GM19043 (cell line): ENCODE data around the gene GCSAM.
A peak's percentile ranks its signal among the peaks of the same experiment; 100 is the strongest.

Experiments
- ATAC-seq: cut with Tn5 transposase; IDR thresholded peaks from one replicate; pipeline ENCODE4 v1.9.1; 2021; ENCODE audit warnings: low read depth; ENCODE audit not compliant: unreplicated experiment

Gene GCSAM, protein sequence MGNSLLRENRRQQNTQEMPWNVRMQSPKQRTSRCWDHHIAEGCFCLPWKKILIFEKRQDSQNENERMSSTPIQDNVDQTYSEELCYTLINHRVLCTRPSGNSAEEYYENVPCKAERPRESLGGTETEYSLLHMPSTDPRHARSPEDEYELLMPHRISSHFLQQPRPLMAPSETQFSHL

GRCh38 chr3:112132975-112133448 is at the start of gene GCSAM:
GCSAM (minus strand) TSS chr3:112133248; CDS start chr3:112133120, 128 bp downstream.
- peak; percentile 60 for ATAC-seq

GRCh38 chr3:112175646-112176045 is 42.6 kb upstream of the GCSAM start:
- ATAC-seq, result no peak

GRCh38 chr3:112175037-112175436 is 42.0 kb upstream of the GCSAM start:
- no peak for ATAC-seq

GRCh38 chr3:112171144-112171543 is 38.1 kb upstream of the GCSAM start:
- no peak for ATAC-seq

- ATAC-seq, result no peak
Observed at GRCh38 chr3:112170046-112170445, 37.0 kb upstream of the GCSAM start.

DNA sequence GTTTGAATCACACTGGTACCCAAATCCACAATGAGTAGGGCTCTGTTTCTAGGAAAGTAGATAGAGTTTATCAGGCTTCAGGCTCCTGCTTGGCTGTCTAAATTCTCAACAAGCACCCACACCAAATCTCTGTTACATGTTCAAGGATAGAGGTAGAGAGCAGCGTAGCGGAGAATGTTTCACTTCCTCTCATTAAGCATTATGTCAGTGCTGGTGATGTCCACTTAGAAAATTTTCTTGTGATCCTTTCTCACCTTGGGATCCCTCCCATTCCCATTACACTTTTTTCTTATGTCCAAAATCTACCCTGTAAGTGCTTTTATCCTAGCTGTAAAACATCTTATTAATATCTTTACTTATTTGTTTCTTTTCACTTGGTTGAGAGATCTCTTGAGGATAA is 34.7 kb upstream of the GCSAM start:
- peak; percentile 92 for ATAC-seq

DNA sequence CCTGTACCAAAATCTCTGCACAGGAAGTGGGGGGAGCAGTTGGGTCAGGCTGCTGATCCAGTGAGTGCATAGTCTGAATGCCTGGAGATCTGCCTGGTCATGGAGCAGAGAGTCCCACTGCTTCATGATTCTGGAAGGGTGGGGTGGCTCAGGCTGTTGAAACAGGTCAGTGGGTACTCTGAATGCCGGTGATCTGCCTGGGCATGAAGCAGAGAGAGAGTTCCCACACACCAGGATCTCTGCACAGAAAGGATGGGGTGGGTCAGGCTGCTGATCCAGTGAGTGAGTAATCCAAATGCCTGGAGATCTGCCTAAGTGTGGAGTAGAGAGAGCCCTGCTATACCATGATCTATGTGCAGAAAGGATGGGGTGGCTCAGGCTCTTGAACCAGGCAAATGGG is 16.1 kb upstream of the GCSAM start:
- ATAC-seq, result no peak

- ATAC-seq, result no peak
Observed at GRCh38 chr3:112143689-112144088, 10.6 kb upstream of the GCSAM start.

DNA sequence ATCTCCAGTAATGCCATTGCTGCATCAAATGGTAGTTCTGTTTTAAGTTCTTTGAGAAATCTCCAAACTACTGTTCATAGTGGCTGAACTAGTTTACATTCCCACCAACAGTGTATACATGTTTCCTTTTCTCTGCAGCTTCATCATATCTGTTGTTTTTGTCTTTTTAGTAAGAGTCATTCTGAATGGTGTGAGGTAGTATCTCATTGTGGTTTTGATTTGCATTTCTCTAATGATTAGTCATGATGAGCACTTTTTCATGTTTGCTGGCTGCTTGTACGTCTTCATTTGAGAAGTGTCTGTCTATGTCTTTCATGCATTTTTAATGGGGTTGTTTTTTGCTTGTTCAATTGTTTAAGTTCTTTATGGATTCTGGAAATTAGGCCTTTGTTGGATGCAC is 10.2 kb upstream of the GCSAM start:
- no peak for ATAC-seq

DNA sequence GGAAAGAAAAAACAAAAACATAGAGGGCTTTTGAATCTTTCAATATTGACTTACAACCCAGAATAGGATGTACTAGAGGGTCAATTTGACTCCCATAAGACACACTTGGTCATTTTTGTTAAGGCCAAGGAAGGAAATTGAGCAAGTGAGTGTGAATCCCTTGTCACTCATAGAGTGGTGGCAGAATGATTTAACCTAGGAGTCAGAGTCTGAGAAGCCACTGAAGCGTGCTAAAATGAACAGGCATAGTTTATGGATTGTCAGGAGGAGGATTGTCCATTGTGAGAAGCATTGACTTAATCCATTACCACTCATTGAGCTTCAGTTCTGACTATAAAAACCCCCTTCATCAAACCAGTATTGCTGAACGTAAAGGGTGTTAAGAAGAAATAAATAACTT is 8.2 kb upstream of the GCSAM start:
- no peak for ATAC-seq

DNA sequence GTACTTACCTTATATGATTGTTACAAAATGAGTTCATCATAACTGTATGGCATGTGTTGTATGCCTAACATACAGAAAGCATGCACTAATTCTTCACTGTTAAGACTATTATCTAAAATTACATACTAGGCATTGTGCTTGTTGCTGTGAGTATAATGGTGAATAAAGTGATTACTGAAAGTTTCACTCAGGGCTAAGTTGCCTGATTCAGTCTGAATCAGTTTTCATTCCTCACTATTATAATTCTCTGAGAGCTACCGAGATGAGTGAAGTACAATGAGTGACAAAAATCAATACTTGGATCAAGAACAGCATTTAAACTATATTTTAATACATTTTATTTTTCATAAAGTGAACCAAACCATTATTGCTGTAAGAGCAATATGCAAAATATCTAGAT is 7.5 kb upstream of the GCSAM start:
- ATAC-seq, result no peak

- no peak for ATAC-seq
Observed at GRCh38 chr3:112138219-112138969, 5.3 kb upstream of the GCSAM start.

DNA sequence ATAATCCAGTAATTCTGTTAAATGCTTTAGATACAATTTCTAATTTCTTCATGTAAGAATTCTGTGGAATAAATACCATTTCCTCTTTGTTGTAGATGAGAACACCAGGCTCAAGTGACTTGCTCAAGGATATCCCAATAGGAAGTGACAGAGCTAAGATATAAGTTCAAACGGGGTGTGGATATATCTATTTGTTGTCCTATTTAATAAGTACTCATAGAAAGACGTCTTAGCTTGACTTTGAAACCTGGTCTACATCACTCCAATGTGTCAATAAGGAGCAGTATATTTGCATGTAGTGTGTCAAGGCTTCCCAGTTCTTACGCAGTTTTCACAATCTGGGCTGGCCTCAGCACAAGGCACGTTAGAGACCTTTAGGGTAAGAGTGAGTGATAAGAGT is 4.7 kb upstream of the GCSAM start:
- no peak for ATAC-seq

DNA sequence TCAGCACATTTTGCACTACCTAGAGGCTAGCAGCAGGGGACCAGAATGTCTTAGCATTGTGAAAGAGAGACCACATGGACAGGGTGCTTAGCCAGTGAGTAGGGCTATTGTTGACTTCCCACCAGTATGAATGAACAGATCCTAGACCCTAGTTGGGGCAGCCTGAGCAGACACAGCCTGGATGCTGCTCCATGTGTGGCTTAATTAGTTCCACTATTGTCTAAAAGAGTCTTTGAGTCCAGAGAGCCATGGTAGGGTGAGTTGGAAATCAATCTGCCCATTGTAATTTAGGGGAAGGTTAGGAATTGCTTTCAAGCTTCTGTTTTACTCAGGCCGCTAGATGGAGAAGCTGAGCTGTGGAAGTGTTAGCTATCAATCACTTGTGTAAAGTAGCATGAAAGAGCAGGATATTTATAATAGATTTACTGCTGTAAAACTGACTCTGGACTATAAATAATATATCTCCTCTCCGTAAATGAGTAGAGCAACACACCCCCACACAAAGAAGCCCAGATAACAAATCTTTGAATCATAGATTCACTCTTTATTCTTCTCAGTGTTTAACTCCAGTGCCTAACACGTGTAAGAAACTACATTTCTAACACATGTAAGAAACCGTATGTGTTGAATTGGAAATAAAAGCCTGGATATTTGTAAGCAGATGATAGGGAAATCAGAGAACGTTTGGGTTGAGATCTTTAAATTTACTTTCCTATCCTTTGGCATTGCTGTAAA is 4.1 kb upstream of the GCSAM start:
- no peak for ATAC-seq

GRCh38 chr3:112136046-112136445 is 3.0 kb upstream of the GCSAM start:
- ATAC-seq, result no peak

DNA sequence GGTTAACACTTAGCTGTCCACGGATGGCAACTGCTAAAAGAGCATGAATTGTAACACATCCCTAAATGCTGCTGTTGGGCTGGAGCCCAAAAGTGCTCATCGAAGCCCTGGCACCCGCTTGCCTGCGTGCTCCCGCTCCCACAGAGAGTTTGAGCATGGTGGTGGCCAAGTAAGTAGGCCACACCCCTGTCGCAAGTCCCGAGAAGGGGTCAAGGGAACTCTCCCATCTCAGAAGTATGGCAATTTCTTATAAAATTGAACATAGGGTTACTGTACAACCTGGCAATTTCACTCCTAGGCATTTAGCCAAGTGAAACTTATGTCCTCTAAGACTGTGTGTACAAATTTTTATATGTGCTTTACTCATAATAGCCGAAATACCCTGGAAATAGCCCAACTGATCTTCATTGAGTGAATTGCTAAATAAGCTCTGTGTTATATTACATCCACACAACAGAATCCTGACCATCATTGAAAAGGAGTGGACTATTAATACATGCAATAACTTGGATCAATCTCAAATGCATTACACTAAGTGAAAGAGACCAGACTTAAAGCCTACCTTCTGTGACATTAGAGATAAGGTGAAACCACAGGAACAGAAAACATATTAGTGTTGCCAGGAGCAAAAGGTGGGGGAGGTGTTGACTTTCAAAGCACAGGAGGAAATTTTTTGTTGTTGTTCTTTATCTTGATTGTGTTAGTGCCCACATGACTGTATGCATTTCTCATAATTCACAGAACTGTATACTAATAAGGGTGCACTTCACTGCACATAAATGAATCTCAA is 1.5 kb upstream of the GCSAM start:
- no peak for ATAC-seq

DNA sequence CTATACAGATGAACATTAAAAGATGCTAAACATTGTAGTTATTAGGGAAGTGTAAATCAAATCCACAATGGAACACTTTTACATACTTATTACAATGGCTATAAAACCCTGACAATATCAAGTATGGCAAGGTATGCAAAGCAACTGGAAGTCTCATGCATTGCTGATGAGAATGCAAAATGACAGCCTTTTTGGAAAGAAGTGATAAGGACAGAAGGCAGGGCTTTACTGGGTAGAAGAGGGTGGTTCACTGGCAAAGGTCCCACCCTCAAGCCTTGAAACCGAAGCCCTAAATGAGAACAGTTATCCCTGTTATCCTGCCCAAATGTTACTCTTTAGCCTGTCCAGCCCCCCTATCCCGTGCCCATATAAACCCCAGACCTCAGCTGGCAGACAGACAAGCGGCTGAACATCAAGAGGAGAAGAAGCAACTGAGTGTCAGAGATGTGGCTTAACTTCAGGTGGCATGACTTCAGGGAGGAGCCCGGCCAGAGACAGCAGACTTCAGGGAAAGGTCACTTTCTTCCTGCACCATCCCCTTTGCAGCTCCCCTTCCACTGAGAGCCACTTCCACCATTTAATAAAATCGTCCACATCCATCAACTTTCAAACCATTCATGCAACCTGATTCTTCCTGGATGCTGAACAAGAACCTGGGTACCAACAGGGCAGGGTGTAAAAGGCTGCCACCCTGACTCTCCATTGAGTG is 732 bp upstream of the GCSAM start:
- ATAC-seq, result no peak

- no peak for ATAC-seq
Observed at GRCh38 chr3:112132554-112132953, 494 bp downstream of the GCSAM start.

DNA sequence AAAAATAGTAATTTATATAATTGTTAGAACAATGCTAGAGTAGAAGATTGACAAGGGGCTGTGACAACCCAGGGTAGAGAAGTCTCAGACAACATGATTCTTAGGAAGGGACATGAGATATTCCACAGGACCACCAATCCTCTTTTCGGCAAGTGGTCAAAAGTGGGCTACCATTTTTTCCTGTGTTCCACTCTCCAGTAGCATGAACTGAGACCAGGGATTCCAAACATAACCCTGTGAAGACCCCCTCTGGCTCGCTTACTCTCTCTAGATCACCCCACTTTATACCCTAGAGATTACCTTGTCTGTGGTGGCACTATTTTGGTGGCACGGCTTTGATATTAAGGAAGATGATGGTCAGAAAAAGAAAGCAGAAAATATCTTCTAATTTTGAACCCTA is 960 bp downstream of the GCSAM start:
- ATAC-seq, result no peak

- ATAC-seq, result no peak
Observed at GRCh38 chr3:112131111-112131510, 1.9 kb downstream of the GCSAM start.
